TTC549 (cell line): ENCODE data around the gene CAMK4.

Experiments
- FAIRE-seq: peaks from 2 replicates; lab custom pipeline; 2012; peaks lifted over from hg19 to GRCh38; lab: Jason Lieb, UNC

The CAMK4 gene

DNA sequence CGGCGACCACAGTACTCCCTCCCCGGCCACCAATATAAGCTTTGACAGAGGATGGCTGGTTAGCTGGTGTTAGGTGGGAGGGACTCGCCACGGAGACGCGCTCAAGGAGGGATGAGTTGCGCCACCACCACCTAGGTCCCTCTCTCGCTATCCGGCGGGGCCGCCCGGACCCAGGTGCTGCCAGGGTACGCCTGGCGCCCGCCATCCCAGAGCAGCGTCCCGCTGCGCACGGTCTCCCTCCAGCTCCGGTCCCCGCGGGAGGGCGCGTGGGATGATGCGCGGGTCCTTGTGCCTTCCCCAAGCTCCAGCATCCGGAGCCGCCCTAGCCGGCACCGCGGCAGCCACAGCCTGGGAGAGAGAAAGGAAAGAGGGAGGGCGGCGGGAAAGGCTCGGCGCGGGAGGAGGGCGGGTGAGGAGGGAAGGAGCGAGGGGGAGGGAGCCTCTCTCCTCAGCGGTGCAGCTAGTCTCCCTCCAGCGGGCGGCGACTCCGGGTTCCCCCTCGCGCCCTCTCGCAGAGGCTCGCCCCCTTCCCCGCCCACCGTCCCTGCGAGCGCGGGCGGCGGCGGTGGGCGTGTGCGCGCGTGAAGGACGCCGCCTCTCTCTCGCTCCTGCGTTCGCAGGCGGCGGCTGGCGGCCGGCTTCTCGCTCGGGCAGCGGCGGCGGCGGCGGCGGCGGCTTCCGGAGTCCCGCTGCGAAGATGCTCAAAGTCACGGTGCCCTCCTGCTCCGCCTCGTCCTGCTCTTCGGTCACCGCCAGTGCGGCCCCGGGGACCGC, at the start of gene CAMK4:
CAMK4 (plus strand) TSS at position 598 of the 774 bp plus-strand sequence; CDS start at position 698, 100 bp downstream.
- no peak for FAIRE-seq

DNA sequence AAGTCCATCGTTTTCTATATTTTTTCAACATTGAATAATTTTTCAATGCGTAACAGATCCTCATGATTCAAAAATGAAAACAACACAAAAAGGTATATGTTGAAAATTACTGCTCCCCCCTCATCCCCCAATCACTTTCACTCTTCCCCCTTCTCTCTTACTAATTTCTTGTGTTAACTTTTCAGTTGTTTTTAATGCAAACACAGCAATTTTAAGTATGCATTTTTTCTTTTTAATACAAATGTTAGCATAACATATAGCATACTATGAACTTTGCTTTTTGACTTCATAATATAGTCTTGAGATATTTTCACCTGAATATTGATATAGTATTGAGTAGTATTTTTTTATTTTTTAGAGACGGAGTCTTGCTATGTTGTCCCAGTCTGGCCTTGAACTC, 41.1 kb upstream of the CAMK4 start:
- FAIRE-seq = no peak

DNA sequence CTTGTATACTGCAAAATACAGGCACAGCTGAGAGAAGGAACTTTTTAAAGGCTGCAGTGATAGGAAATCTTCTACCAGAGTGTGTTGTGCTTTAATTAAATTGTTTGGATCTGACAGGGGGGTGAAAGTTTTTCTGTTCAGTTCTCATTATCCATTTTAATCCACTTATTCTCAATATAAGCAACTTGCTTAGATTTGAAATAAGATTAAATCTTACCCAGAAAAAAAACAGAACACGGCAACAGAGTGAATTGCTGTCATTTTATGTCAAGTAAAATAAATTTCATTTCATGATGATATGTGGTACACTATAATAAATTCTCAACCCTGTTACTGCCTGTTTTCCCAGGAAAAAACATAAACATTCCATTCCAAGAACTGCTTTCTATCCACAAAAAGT, 37.1 kb upstream of the CAMK4 start:
- FAIRE-seq = no peak

DNA sequence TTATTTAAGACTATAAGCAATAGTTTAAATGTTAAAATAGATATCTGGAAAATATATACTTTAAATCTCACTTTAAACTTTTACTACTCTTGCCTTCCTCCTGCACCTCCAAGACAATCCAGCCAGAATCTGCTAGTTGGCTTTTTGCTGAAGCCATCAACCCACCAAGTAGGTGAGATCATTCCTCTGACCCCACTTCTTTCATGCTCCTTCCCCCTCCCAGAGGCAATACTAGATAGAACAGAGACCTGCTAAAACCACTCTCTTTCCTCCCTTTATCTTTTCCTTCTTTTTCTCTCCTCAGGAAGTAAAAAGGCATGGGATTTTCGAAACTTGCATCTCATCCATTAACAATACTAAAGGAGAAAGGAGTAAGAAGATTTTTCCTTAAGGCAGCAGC, 30.1 kb upstream of the CAMK4 start:
- FAIRE-seq = no peak

DNA sequence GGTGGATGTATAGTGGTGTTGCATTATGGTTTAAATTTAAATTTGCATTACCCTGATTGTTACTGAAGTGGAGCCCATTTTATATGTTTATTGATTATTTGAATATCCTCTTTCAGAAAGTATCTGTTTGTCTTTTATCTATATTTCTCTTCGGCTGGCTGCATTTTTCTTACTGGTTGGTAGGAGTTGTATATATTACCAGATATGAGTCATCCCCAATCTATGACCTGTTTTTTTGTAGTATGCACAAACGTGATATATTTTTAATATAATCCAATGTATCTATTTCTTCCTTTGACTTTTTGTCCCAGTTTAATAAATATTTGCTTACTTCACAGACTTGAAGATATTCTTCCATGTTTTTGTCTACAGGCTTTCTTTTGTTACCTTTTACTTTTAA, 29.3 kb upstream of the CAMK4 start:
- FAIRE-seq = no peak

DNA sequence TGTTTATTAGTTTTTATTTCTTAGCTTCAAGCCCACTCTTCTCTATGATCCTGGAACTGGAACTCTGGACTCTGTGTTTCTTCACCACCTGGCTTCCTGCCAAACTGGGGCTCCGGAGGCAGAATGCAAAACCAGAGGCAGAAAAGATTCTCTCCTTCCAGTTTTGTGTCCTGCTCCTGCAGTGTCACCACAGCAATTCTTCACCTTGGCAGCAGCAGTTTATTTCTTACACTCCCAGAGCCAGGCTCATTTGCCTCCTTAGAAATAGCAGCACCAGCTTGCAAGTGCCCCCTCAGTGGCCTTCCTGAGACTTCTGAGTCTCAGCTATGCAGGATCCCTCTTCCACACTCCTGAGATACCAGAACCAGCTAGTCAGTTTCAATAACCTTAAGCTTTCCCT, 26.7 kb upstream of the CAMK4 start:
- no peak for FAIRE-seq

DNA sequence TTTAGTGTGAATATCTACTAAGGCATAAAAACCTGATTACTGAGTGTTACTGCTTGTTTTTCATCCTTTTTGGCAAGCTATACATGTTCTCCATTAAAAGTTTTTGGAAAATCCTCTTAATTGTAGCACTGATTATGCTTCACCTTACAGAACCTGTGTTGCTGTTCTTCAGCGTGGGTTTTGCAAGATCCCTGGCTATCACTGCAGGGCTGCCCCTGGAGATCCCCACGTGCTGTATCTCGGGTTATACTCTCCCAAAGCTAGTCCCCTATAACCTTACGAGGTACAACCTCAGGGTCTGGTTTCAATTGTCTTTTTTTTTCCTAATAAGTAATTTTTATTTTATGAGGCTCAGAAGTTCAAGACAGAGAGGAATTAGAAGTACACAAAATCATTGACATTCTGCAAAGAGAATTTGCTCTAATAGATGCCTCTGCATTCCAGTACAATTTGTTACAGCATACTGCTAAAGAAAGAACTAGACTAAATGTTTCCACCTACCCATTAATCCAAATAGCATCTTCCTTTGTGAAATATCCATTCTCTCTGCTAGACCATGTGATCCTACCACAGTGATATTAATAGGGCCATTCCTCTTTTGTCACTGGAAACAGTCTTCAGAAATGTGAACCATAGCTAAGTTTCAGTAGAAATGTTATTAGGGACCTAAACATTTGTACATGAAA, 25.8 kb upstream of the CAMK4 start:
- FAIRE-seq = no peak

DNA sequence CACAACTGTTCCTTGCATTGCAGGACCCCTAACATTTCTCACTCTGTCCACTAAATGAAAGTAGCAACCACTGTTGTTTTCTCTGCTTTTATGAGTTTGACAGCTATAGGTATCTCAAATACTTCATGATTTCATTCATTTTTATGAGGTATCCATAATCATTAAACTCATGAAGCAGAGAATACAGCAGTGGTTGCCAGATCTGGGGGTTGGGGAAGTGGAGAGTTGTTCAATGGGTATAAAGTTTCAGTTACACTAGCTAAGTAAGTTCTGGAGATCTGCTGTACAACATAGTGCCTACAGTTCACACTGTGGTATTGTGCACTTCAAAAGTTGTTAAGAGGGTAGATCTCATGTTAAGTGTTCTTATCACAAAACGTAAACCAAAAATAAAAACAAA, 23.4 kb upstream of the CAMK4 start:
- FAIRE-seq = no peak

DNA sequence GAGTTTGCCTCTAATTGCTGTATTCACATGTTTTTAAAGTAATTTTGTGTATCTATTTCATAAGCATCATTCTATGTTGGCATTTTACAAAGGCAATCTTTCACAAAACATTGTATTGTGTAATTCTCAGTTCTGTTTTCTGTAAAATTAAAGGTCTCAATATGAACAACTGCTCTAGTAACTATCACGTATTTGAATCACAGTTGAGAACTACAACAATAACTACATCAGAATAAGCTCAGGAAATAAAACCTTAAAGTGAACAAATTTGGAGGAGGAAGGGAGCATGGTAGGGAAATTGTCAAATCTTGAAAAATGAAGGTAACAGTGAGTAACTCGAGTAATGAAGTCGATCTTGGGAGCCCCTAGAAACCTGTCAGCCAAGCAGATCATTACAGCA, 22.5 kb upstream of the CAMK4 start:
- no peak for FAIRE-seq

DNA sequence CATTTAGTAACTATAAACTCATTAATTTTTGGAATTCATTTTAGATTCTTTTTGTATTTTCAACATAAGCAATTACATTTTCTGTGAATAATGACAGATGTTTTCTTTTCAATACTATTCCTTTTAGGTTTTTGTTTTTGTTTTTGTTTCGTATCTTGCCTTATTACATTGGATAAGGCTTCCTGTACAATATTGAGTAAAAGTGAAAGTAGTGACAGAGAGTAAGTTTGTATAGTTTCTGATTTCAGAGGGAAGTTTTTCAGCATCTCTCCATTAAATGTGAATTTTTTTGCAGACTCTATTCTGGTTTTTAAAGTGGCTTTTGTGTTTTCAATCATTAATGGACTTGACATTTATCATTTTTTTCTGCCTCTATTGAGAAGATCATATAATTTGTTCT, 12.8 kb upstream of the CAMK4 start:
- FAIRE-seq = no peak

DNA sequence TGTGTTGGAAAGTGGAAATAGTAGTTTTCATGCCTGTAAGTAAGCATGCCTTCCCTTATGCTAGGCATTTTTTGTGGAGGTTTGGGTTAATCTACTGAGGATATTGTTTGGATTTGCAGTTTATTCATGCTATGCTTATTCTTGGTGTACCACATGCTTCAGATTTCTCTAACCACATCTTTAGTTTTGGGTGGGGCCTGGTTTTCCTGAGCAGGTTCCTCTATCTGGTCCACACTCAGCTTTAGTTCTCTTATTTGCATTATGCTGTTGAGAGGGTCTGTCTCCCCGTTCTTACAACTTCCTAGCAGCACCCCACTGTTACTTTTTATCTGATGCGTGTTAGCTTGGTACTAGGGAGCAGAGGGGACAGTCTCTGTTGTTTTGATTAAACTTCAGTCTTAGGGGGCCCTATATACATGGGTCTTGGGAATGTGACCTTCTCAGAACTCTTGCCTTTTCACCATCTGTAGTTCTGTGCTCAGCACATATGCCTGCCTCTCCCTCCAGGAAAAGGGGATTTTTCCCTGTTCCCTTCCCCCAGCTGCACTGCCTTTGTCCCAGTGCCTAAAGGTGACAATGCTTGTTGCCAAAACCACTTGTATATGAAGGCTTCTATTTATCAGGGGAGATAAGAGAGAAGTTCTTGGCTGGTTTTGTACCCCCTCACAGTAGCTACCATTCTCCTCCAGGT, 10.0 kb upstream of the CAMK4 start:
- no peak for FAIRE-seq

DNA sequence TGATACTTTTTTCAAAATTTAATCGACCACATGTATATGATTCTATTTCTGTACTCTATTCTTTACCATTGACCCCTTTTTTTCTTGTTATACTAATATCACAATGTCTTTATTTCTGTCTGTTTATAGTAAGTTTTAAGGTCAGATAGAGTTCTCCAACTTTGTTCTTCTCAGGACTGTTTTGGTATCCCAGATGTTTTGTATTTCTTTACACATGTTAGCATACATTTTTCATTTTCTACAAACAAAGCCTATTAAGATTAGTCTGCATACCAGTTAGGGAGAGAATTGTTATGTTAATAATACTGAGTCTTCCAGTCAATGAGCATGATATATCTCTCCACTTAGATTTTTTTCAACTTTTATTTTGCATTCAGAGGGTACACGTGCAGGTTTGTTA, 8.2 kb upstream of the CAMK4 start:
- FAIRE-seq = no peak

DNA sequence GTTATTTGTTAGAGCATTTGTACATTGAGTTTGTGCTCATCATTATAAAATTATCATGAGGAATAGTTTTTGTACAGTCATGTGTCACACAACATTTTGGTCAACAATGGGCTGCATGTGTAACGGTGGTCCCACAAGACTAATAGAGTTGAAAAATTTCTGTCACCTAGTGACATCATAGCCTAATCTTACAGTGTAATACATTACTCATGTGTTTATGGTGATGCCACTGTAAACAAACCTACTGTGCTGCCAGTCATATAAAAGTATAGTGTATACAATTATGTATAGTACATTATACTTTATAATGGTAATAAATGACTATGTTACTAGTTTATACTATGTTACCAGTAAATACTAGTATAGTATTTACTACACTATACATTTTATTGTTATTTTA, 3.0 kb upstream of the CAMK4 start:
- FAIRE-seq = no peak

DNA sequence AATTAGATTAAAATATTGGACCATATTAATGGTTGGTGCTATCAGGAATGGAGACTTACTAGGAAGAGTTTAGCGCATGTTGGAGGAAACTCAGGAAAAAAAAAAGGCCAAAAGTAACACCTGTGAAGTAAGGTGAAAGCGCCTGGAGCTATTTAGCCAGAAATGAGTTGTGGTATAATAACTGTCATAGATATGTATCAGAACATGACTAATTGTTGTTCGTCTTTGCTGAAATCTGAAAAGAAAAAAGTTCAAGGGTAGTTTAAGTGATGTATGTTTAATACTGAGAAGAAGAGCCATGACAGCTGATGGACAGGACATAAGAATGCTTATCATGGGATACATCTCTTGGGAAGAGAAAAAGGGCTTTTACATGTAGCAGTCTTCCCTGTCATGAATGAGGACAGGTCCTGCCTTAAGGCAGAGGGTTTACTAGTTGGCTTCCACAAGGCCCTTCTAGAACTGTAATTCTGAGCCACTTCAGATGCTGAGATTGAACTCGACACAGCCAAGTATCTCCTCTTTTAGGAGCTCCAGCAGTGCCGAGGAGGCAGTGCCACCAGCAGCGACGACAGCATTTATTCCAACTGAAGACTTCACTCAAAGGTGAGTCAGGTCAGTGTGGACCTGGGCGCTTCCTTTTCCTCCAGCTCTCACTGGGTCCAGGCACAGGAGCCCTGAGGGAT, 940 bp upstream of the CAMK4 start:
- no peak for FAIRE-seq

DNA sequence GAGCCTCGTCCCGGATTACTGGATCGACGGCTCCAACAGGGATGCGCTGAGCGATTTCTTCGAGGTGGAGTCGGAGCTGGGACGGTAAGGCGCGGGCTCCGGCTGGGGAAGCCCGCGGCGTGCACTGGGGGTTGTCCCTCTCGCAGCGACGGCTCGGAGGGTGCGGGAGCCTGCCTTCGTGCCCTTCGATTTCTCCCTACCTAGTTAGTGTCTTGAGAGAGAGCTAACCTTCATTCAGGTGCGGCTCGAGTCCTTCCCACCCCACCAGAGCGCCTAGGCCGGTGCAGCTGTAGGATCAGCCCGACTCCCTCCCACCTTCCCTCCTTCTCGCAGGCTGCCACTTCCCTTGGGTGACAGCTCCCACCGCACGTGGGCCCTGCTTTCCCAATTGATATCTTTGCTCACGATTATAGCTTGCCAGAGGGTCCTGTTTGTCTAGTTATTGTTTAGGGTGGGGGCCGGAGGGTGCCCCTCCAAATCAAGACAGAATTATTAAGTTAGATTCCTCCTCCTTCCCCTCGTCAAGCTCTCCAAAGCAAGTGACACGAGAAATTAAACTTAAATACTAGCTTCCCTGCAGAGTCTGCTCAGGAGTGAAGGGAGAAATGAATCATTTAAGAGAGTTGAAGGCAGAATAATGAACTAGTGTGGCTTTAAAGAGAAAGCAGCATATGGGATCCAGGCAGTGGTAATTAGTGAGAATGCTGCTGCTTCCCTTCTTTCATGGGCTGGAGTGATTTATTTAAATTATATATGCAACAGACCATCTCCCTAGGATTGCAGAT, 569 bp downstream of the CAMK4 start:
- FAIRE-seq = no peak

DNA sequence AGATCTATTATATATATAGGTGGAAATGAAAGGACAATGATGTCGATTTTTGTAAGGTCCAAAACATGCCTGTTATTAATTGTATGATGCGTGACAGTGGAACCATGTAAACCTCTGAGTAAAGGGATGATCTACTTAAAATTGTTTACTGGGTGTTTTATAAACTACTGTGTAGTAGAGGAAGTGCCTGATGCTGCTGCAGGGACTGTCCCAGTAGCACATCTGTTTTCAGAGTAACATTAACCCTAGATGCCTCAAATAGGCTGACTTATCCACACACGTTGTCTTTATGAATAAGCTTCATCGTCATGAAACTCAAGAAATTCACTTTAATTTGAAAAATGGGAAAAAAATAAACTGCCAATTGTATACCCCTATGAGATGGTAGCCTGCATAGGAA, 1.7 kb downstream of the CAMK4 start:
- no peak for FAIRE-seq

DNA sequence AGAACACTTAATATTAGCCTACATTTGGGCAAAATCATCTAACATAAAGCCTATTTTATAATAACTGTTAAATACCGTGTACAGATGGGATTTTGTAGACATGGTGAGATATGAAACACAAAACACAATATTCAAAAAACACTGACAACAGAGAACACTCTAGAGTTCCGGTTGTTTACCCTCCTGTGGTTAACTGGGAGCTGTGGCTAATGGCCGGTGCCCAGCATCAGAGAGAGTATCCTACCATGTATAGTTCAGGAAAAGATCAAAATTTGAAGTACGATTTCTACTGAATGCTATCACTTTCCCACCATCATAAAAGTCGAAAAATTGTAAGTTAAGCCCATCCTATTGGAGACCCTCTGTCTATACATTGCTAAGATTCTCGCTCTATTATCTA, 2.4 kb downstream of the CAMK4 start:
- FAIRE-seq = no peak

DNA sequence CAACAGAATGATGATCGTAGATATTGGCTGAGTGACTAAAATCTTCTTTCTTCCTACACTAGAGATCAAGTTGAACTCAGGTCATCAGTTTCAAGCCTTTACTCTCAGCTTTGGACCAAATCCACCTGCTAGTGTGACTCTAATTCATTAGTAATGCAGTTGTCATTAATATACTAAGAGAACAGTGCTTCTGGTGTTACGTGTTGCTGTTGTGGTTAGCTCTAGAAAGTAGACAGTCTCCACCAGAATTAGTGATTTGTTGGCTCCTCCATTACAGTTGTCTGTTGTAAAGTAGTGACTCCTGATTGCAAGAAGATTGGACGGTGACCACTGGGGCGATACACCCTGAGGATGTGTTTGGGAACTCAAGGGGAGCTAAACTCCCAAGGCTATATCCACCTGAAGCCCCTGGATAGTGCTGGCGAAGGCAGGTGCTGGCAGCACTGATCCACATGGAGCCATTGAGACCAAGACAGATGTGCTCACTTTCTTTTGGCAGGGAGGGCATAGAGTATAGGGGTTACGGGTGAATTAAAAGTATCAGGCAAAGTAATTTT, 3.1 kb downstream of the CAMK4 start:
- FAIRE-seq = no peak

DNA sequence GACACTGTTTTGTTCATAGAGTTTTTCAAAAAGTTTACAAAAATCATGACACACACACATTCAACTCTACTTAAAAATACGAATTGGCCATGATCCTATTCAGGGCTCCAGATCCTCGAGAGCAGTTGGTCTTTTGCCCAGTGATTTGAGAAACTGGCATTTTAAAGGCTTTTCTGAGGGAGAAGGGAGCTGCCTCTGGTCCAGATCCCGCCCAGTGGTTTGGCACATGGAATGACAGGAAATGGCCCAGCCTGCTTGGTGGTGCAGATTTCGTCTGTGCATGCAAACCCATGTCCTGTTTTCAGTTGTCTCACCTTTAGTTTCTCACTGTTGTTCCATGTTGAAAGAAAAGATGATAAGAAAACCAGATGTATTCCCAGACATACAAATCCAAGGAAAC, 3.6 kb downstream of the CAMK4 start:
- no peak for FAIRE-seq

DNA sequence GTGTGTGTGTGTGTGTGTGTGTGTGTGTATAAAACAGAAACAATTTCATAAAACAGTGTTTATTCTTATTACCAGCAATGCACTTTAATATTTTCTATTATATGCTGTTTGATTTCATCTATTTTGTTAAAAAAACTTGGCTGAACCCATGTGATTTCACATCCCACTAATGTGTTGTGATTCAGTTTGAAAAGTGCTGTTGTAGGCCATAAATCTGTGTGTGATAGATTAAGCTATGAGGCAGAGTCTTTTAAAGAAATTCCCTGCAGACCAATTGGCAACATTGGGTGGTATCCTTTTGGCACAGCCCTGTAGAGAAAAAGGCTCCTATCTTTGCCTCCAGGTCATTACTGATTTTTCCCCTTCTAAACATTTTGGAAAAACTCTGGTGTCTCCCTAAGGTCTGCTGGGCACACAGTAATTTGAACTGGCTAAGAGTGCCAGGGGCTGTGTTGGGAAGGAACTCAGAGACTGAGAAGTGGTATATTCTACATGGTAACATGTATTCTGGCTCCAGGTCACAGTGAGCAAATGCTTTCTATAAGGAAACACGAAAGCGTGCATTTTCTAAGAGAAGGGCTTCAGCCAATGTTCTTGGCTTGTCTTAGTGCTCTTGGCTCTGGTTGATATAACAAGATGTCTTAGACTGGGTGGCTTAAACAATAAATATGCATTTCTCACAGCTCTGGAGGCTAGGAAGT, 4.5 kb downstream of the CAMK4 start:
- FAIRE-seq = no peak

DNA sequence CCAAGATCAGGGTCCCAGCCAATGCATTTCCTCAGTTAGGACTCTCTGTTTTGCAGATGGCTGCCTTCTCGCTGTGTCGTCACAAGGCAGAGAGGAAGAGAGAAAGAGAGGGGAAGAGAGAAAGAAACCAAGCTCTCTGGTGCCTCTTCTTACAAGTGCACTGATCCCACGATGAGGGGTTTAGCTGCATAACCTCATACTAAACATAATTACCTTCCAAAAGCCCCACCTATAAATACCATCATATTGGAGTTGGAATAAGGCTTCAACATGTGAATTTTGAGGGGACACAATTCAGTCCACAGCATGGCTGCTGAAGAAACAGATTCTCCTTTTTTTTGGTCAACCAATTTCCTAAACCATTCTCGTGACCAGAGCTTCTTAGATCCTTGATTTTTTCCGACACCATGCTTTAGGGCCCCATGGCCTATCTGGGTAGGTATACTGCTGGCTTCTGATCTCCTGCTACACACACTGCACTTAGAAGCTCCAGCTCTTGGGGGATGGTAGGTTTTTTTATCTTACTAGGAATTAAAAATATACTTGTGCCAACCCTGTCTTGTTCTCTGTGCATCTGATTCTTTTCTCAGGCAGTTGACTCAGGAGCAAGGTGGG, 5.1 kb downstream of the CAMK4 start:
- FAIRE-seq = no peak
